ENCODE data around the gene MUL1. TPM values are rescaled to one million over a fixed set of nuclear protein-coding genes. Genes with fewer than 3 reads are reported as not detected.

MUL1 gene
- total and polyA plus RNA-seq, 2 of the 4 experiments (the other 2 are of a cell fraction), result 20.7 to 21.1 TPM

- Histone ChIP-seq H2BK5ac (ENCODE audit: low read depth, low read length, poor library complexity, severe bottlenecking) (no peak overlapping the region), H3K14ac (replicated peaks; ENCODE audit: low read depth, low read length) (no peak overlapping the region), H4K8ac (ENCODE audit: low read depth in 2 of 2, low read length in 2 of 2) (no peak overlapping the region), H2AK9ac (replicated peaks; ENCODE audit: low read depth, low read length, poor library complexity) (no peak overlapping the region), H2BK20ac (ENCODE audit: low read depth, low read length) (no peak overlapping the region), H3K23ac (ENCODE audit: low read depth, low read length) (no peak overlapping the region), H3K56ac (ENCODE audit: extremely low read depth, insufficient read depth, low read length) (no peak overlapping the region), H3K4me3 (ENCODE audit: insufficient read depth, low read depth, low read length) (no peak overlapping the region), H3K4ac (ENCODE audit: low read depth, low read length) (no peak overlapping the region), H3K79me1 (ENCODE audit: low read depth in 1 of 2, low read length in 2 of 2) (no peaks in the 10 kb centered on the region), H2AFZ (replicated peaks; ENCODE audit: low read length, poor library complexity) (no peak overlapping the region), H3K9me1 (ENCODE audit: insufficient read depth, low read length) (no peaks in the 10 kb centered on the region; the same call in 1 of the 2 replicates), H2BK120ac (ENCODE audit: low read depth, low read length) (no peak overlapping the region), H3K36me3 (ENCODE audit: control insufficient read depth, insufficient read depth, low read length) (no peaks in the 10 kb centered on the region), H3K27me3 (ENCODE audit: control insufficient read depth, insufficient read depth, low read length) (peaks cover 69% of the 10 kb centered on the region), H3K9me3 (ENCODE audit: control insufficient read depth, insufficient read depth, low read length) (peaks cover 5% of the 10 kb centered on the region; the same call in 1 of the 2 replicates), H2BK15ac (ENCODE audit: low read depth, low read length) (no peak overlapping the region), H3K27ac (ENCODE audit: insufficient read depth, low read length) (no peak overlapping the region), H2AK5ac (ENCODE audit: low read depth, low read length) (no peak overlapping the region), H4K20me1 (ENCODE audit: insufficient read depth, low read length) (no peaks in the 10 kb centered on the region), H3K18ac (ENCODE audit: low read depth, low read length) (no peak overlapping the region), H3K4me2 (ENCODE audit: low read depth, low read length) (no peak overlapping the region), H3K9ac (ENCODE audit: low read depth, low read length) (no peak overlapping the region), H4K91ac (ENCODE audit: insufficient read depth, low read depth, low read length) (no peak overlapping the region), H4K5ac (ENCODE audit: low read depth, low read length) (no peak overlapping the region), H3K4me1 (ENCODE audit: control insufficient read depth, insufficient read depth, low read length) (no peaks in the 10 kb centered on the region)
- no peak for DNase-seq
- 15% methylated on average over 3 of the region's 4 CpGs; no CpG with 5 or more reads in 1 of the 2 experiments for WGBS, 2 experiments (ENCODE audit: extremely low coverage in 2 of 2, insufficient read length in 1 of 2)
- dilution Hi-C loops (cut with HindIII; ENCODE audit: low sequenced_read_pairs, unreplicated experiment) (no loop called here), in situ Hi-C loops (cut with MboI; ENCODE audit: low sequenced_read_pairs) (loop anchor here (25.0 kb wide), 1 partner anchor 679 kb away; no protein-coding TSS in a partner anchor), intact Hi-C loops (cut with micrococcal nuclease) (no loop called here)
- no TSS peak for BruUV-seq (replicated peaks)
- CTCF ChIA-PET, result interaction anchor here (1.1 kb wide), 1 partner anchor 99 kb away, joined by 4 read pairs; no protein-coding TSS in a partner anchor
- POLR2A ChIA-PET (ENCODE audit: unreplicated experiment), result no interaction called here
- no peak for TF ChIP-seq USF2 (IDR thresholded peaks at IDR 0.05; ENCODE audit: low read depth, low read length)
- TF ChIP-seq MAZ (IDR thresholded peaks at IDR 0.05; ENCODE audit: borderline replicate concordance, low read depth, low read length), result no peak
- TF ChIP-seq RFX5 (IDR thresholded peaks at IDR 0.05; ENCODE audit: low read depth, low read length), result no peak
- no peak for TF ChIP-seq POLR2A (IDR thresholded peaks at IDR 0.05; ENCODE audit: low read depth, low read length)
- TF ChIP-seq CTCF (conservative IDR thresholded peaks at IDR 0.05; ENCODE audit: low read depth, low read length), result no peak
- no peak for TF ChIP-seq BHLHE40 (IDR thresholded peaks at IDR 0.05; ENCODE audit: low read depth, low read length)
- ATAC-seq (ENCODE audit: low read depth), result no peak; the same call in 1 of the 2 replicates
Observed at GRCh38 chr1:20533635-20534034, 25.7 kb upstream of the MUL1 start.

Measured in IMR-90 (cell line).